ENCODE measurements around the gene SH3RF3.

Gene SH3RF3

DNA sequence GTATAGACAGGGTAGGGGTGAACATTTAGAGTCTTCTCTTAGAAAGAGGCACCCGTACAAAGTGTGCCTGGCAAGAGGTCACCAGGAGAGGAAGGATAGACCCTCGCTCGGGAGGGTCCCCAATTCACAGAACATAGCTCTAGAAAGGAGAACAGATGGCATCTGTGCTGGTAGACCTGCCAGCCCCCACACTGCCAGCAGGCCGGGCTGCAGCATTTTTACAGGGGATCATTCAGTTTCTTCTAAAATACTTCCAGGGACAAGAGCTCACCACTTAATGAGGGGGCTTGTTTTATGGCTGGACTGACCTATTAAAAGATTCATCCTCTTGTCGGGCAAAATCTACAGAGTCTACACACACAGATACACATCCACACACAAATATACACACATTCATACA is 334.9 kb downstream of the SH3RF3 start:
- no peak overlapping the region for H3K4me3 ChIP-seq (ENCODE audit: low read depth, low read length)
- DNase-seq (ENCODE audit: low read depth), result no peak
- TF ChIP-seq, protein P1, sequence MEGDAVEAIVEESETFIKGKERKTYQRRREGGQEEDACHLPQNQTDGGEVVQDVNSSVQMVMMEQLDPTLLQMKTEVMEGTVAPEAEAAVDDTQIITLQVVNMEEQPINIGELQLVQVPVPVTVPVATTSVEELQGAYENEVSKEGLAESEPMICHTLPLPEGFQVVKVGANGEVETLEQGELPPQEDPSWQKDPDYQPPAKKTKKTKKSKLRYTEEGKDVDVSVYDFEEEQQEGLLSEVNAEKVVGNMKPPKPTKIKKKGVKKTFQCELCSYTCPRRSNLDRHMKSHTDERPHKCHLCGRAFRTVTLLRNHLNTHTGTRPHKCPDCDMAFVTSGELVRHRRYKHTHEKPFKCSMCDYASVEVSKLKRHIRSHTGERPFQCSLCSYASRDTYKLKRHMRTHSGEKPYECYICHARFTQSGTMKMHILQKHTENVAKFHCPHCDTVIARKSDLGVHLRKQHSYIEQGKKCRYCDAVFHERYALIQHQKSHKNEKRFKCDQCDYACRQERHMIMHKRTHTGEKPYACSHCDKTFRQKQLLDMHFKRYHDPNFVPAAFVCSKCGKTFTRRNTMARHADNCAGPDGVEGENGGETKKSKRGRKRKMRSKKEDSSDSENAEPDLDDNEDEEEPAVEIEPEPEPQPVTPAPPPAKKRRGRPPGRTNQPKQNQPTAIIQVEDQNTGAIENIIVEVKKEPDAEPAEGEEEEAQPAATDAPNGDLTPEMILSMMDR (IDR thresholded peaks at IDR 0.05; ENCODE audit: control insufficient read depth, extremely low read depth, insufficient read depth), result no peak

- DNase-seq (ENCODE audit: low read depth), result no peak
- TF ChIP-seq, protein P1 (IDR thresholded peaks at IDR 0.05; ENCODE audit: control insufficient read depth, extremely low read depth, insufficient read depth), result no peak
- no peak overlapping the region for H3K4me3 ChIP-seq (ENCODE audit: low read depth, low read length)
These were observed 337.9 kb downstream of the SH3RF3 start for GRCh38 chr2:109466674-109467575.

- TF ChIP-seq, protein P1 (IDR thresholded peaks at IDR 0.05; ENCODE audit: control insufficient read depth, extremely low read depth, insufficient read depth), result no peak
- DNase-seq (ENCODE audit: low read depth), result no peak
- no peak overlapping the region for H3K4me3 ChIP-seq (ENCODE audit: low read depth, low read length)
These were observed 338.7 kb downstream of the SH3RF3 start for GRCh38 chr2:109467701-109468100.

DNA sequence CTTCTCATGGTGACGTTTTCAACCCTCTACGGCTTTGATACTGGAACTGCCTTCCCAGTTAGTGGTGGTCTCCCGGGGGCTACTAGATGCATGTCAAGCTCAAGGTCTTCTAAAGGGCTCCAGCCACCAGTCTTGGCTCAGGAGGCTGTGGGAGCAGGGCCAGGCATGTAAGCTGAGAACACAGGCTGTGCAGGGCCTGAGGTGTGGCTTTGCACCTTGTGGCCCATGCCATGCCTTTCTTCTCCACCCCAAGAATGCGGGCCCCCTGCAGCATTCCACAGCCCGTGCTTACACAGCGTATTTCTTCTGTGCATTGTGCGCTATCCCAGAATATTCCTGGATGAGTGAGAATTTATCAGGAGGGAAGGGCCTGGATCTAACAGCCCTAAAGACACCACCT is 339.9 kb downstream of the SH3RF3 start:
- TF ChIP-seq, protein P1 (IDR thresholded peaks at IDR 0.05; ENCODE audit: control insufficient read depth, extremely low read depth, insufficient read depth), result no peak

DNA sequence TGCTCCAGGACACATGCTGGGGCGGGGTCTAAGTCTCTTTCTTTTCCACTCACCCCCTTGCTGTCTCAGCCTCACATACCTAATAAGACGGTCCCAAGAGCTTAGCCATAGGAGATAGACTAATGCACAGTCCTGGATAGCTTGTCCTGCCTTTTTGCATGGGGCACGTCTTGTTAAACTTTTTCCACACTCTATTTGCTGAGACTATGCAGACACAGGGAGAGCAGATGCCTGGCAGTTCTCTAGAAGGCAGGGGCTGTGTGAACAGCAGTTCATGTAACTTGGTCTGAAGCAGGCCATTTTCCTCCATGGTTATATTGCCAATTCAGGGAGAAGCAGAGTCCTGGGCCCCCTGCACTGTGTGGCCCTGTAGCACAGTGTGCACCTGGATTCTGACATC is 342.7 kb downstream of the SH3RF3 start:
- no peak overlapping the region for H3K4me3 ChIP-seq (ENCODE audit: low read depth, low read length)
- DNase-seq (ENCODE audit: low read depth), result no peak
- TF ChIP-seq, protein P1 (IDR thresholded peaks at IDR 0.05; ENCODE audit: control insufficient read depth, extremely low read depth, insufficient read depth), result no peak

More for the DNA sequence above, 339.9 kb downstream of the SH3RF3 start:
- DNase-seq (ENCODE audit: low read depth), result no peak
- no peak overlapping the region for H3K4me3 ChIP-seq (ENCODE audit: low read depth, low read length)

DNA sequence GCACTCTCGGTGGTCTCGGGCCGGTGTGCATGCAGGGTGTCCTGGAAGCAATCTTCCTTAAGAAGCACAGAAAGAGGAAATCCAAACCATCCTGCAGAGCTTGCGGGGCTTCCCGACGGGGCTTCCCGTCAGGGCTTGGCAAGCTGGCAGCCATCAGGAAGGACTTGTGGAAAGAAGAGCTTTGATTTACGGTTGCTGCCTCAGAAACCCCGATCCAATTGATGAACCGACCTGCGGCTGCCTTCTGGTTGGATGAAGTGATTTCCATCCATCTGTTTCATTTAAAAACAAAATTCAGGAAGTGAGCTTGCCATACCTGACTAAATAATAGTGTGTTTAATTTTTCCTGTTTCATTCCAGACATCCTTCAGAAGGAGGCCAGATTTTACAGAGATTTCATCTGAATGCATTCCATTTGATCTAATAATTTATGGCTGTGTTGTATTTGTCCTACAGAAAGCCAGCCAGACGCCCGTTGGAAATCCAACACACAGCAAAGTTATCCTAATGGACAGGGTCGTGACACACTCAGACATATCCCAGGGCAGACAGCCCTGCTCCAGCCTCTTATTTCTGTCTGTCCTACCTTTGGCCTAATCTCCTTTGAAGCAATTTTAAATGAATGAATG is 343.4 kb downstream of the SH3RF3 start:
- no peak overlapping the region for H3K4me3 ChIP-seq (ENCODE audit: low read depth, low read length)
- DNase-seq (ENCODE audit: low read depth), result no peak
- TF ChIP-seq, protein P1 (IDR thresholded peaks at IDR 0.05; ENCODE audit: control insufficient read depth, extremely low read depth, insufficient read depth), result no peak
